ENCODE measurements around the gene ERG28. TPM values are rescaled to one million over a fixed set of nuclear protein-coding genes. Genes with fewer than 3 reads are reported as not detected.
A peak's percentile ranks its signal among the peaks of the same experiment; 100 is the strongest.
"Not testable (repeated sequence)": the region's sequence is repeated elsewhere in the genome, so short reads cannot be mapped to it uniquely, and the experiment has no call there.

ERG28 gene
- total and polyA plus RNA-seq, 7 donors, result 3.6 to 6.4 (median 5.2) TPM

GRCh38 chr14:75605916-75606315, 54.8 kb downstream of the ERG28 start:
- Histone ChIP-seq H3K36me3 (ENCODE audit: insufficient read depth in 1 of 2, low read depth in 1 of 2) (no peaks in the 10 kb centered on the region), H3K4me3 (no peak overlapping the region)
- ATAC-seq, result no peak

GRCh38 chr14:75604979-75605851, 55.5 kb downstream of the ERG28 start:
- ATAC-seq (peak in 1 of 4 donors; percentile 15), DNase-seq (no peak)
- Histone ChIP-seq H3K4me3 (no peak overlapping the region), H3K36me3 (ENCODE audit: insufficient read depth in 1 of 2, low read depth in 1 of 2) (no peaks in the 10 kb centered on the region), H3K9me3 (peaks cover 3% of the 10 kb centered on the region), H3K27ac (no peak overlapping the region), H3K4me1 (peaks cover 2% of the 10 kb centered on the region), H3K27me3 (ENCODE audit: insufficient read depth in 3 of 3, low read length in 2 of 3) (no peaks in the 10 kb centered on the region)
- intact Hi-C loops (cut with DNase I), result no loop called here
- no peak for TF ChIP-seq CTCF (IDR thresholded peaks at IDR 0.05)
- WGBS, 3 donors, result 62 to 73% (median 70%) methylated on average over 11 of the region's 11 CpGs

More at GRCh38 chr14:75605916-75606315, 54.8 kb downstream of the ERG28 start:
- no peak for DNase-seq
- H3K9me3 ChIP-seq, result peaks cover 3% of the 10 kb centered on the region
- no peak overlapping the region for H3K27ac ChIP-seq
- no peaks in the 10 kb centered on the region for H3K27me3 ChIP-seq (ENCODE audit: insufficient read depth in 3 of 3, low read length in 2 of 3)
- no peak for TF ChIP-seq CTCF (IDR thresholded peaks at IDR 0.05)
- 75 to 86% (median 78%) methylated on average over 10 of the region's 10 CpGs for WGBS, 3 donors
- intact Hi-C loops (cut with DNase I), result no loop called here
- peaks cover 4% of the 10 kb centered on the region for H3K4me1 ChIP-seq

- ATAC-seq (no peak), DNase-seq (no peak)
- Histone ChIP-seq H3K9me3 (no peaks in the 10 kb centered on the region), H3K36me3 (ENCODE audit: insufficient read depth in 1 of 2, low read depth in 1 of 2) (no peaks in the 10 kb centered on the region), H3K27me3 (ENCODE audit: insufficient read depth in 3 of 3, low read length in 2 of 3) (no peaks in the 10 kb centered on the region), H3K4me3 (no peak overlapping the region), H3K27ac (no peak overlapping the region), H3K4me1 (no peaks in the 10 kb centered on the region)
- no peak for TF ChIP-seq CTCF (IDR thresholded peaks at IDR 0.05)
- 86 to 92% (median 87%) methylated on average over 3 of the region's 3 CpGs for WGBS, 3 donors
- intact Hi-C loops (cut with DNase I), result no loop called here
Measured at GRCh38 chr14:75602503-75602902, 58.2 kb downstream of the ERG28 start.

- DNase-seq; H3K27me3 ChIP-seq (ENCODE audit: insufficient read depth in 3 of 3, low read length in 2 of 3); intact Hi-C loops (cut with DNase I); ATAC-seq; H3K27ac ChIP-seq; H3K4me1 ChIP-seq; H3K9me3 ChIP-seq; H3K4me3 ChIP-seq; H3K36me3 ChIP-seq (ENCODE audit: insufficient read depth in 1 of 2, low read depth in 1 of 2): not testable (repeated sequence)
- WGBS, 3 donors, result 85 to 90% (median 88%) methylated on average over 6 of the region's 6 CpGs
Measured at GRCh38 chr14:75601061-75601460, 59.6 kb downstream of the ERG28 start.

- DNase-seq; H3K36me3 ChIP-seq (ENCODE audit: insufficient read depth in 1 of 2, low read depth in 1 of 2); H3K9me3 ChIP-seq; ATAC-seq; H3K4me3 ChIP-seq; H3K4me1 ChIP-seq; H3K27ac ChIP-seq; H3K27me3 ChIP-seq (ENCODE audit: insufficient read depth in 3 of 3, low read length in 2 of 3); intact Hi-C loops (cut with DNase I): not testable (repeated sequence)
- 82 to 93% (median 89%) methylated on average over 1 of the region's 1 CpG for WGBS, 3 donors
Measured at GRCh38 chr14:75600100-75600499, 60.6 kb downstream of the ERG28 start.

Other genes with a start within 250 kb of the ERG28 start
- 10 to 100 TPM; 11.0 to 49.6 (median 30.8) TPM for gene JDP2, start 232.9 kb downstream of the ERG28 start, total RNA-seq
- gene JDP2, start 232.9 kb downstream of the ERG28 start, polyA plus RNA-seq, result 10 to 100 TPM; 13.2 to 73.2 (median 49.9) TPM
- gene BATF, start 138.4 kb downstream of the ERG28 start, total RNA-seq, result under 1 TPM in 3 of 4 donors, not detected in 1; 0.58 to 0.77 (median 0.76) TPM
- under 1 TPM; 0.29 to 0.86 (median 0.70) TPM for gene BATF, start 138.4 kb downstream of the ERG28 start, polyA plus RNA-seq
- 1 to 10 TPM in 3 of 4 donors, under 1 TPM in 1; 0.71 to 9.4 (median 5.7) TPM for gene FLVCR2, start 82.3 kb downstream of the ERG28 start, total RNA-seq
- 1 to 10 TPM; 2.5 to 9.8 (median 4.2) TPM for gene FLVCR2, start 82.3 kb downstream of the ERG28 start, polyA plus RNA-seq
- gene TTLL5, start 370 bp upstream of the ERG28 start, total RNA-seq, result 10 to 100 TPM in 3 of 4 donors, 1 to 10 TPM in 1; 5.7 to 17.2 (median 11.0) TPM
- 1 to 10 TPM; 4.6 to 9.1 (median 5.5) TPM for gene TTLL5, start 370 bp upstream of the ERG28 start, polyA plus RNA-seq

Measured in psoas muscle (tissue), 8 donors.